ENCODE data around the gene C2orf68. TPM values are rescaled to one million over a fixed set of nuclear protein-coding genes. Genes with fewer than 3 reads are reported as not detected.
"Not testable (repeated sequence)": the region's sequence is repeated elsewhere in the genome, so short reads cannot be mapped to it uniquely, and the experiment has no call there.

Gene C2orf68
- total RNA-seq, 2 experiments from 2014 or later = 36.3 to 39.1 TPM

DNA sequence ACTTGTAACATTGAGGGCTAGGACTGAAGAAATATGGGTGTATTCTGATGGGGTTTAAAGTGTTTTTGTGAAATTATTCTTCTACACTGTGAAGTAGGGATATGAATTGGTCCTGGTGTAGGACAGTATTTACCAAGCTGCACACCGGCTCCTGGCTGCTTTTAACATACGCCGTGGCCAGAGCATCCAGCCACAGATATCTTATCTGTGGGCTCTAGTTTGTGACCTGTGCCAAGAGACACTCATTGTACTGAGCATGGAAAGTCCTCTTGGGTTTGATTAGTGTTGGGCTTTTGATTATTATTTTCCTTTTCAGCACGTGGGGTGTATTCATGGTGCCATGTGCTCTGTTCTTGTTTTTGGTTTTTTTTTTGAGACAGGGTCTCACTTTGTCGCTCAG is 12.1 kb upstream of the C2orf68 start:
- Mint-ChIP-seq H3K27me3 (no peaks in the 10 kb centered on the region), H3K27ac (no peak overlapping the region), H3K4me1 (ENCODE audit: low read depth) (peaks cover 12% of the 10 kb centered on the region), H3K4me3 (no peak overlapping the region), H3K9me3 (no peaks in the 10 kb centered on the region), H3K36me3 (peaks cover 53% of the 10 kb centered on the region)
- no peak for DNase-seq
- intact Hi-C loops (cut with micrococcal nuclease) = no loop called here
- ChIA-PET CTCF (interaction anchor here (1.3 kb wide), 1 partner anchor 13 kb away, joined by 8 read pairs; no protein-coding TSS in a partner anchor), POLR2A (no interaction called here)

DNA sequence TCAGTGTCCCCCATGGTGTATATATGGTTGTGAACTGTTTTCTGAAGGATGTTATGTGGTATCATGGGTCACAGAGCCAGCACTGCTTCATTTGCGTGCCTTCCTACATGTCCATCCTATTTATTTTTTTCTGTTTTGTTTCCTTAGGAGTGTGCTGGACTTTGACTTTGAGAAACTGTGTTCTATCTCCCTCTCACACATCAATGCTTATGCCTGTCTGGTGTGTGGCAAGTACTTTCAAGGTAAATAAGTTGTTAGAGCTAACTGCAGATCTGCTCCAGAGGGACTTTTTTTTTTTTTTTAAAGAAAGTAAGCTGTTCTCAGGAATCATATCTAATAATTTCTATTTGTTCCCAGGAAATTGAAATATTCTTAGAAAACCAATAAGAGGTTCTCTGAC is 9.5 kb upstream of the C2orf68 start:
- no peak overlapping the region for H3K4me3 Mint-ChIP-seq

DNA sequence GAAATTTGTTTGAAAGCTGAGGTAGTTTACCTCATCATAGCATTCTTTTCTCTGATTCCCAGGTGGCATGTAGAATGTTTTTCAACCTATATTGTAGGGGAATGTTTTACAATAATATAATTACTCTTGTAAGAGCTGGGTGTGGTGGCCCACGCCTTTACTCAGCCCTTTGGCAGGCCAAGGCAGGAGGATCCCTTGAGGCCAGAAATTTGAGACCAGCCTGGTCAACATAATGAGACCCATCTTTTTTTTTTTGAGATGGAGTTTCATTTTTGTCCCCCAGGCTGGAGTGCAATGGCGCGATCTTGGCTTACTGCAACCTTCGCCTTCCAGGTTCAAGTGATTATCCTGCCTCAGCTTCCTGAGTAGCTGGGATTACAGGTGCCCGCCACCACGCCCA is 7.8 kb upstream of the C2orf68 start:
- Mint-ChIP-seq H3K9me3 (no peaks in the 10 kb centered on the region), H3K36me3 (peaks cover 31% of the 10 kb centered on the region), H3K4me3 (no peak overlapping the region), H3K4me1 (ENCODE audit: low read depth) (peaks cover 23% of the 10 kb centered on the region), H3K27me3 (no peaks in the 10 kb centered on the region), H3K27ac (no peak overlapping the region)
- POLR2A ChIA-PET = no interaction called here
- no peak for DNase-seq
- CTCF ChIA-PET = interaction anchor here (0.7 to 10.4 kb wide), 2 partner anchors 17 to 487 kb away, joined by 4 to 82 read pairs; partner anchors contain the start of gene PTCD3
- intact Hi-C loops (cut with micrococcal nuclease) = loop anchor here (10.0 kb wide), 1 partner anchor 825 kb away; the partner anchor contains the start of gene KDM3A

More for the DNA sequence above, 9.5 kb upstream of the C2orf68 start:
- peaks cover 42% of the 10 kb centered on the region for H3K36me3 Mint-ChIP-seq
- peaks cover 19% of the 10 kb centered on the region for H3K4me1 Mint-ChIP-seq (ENCODE audit: low read depth)
- CTCF ChIA-PET = interaction anchor here (1.2 to 10.4 kb wide), 3 partner anchors 15 to 43 kb away, joined by 3 to 82 read pairs (median 4); no protein-coding TSS in a partner anchor
- no peak overlapping the region for H3K27ac Mint-ChIP-seq
- H3K27me3 Mint-ChIP-seq = no peaks in the 10 kb centered on the region
- H3K9me3 Mint-ChIP-seq = no peaks in the 10 kb centered on the region
- intact Hi-C loops (cut with micrococcal nuclease) = no loop called here
- POLR2A ChIA-PET = interaction anchor here (0.7 kb wide), 1 partner anchor 22 kb away, joined by 3 read pairs; no protein-coding TSS in a partner anchor
- DNase-seq = no peak

DNA sequence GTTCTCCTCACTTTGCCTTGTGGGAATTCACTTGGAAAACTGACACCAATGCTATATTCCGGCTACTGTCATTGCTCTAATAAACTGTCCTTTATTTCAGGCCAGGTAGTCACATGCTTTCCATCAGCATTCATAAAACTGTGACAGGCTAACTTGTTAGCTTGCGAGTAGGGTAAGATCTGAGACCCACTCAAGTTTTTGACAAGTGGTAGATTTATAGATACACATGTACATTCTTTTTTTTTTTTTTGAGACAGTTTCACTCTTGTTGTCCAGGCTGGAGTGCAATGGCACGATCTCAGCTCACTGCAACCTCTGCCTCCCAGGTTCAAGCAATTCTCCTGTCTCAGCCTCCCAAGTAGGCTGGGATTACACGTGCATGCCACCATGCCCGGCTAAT is 5.9 kb upstream of the C2orf68 start:
- Mint-ChIP-seq H3K4me1 (ENCODE audit: low read depth) (peaks cover 26% of the 10 kb centered on the region), H3K4me3 (peak overlapping the region; percentile 96), H3K36me3 (peaks cover 16% of the 10 kb centered on the region), H3K27ac (peak overlapping the region; percentile 23)
- H3K27me3 Mint-ChIP-seq, POLR2A ChIA-PET, DNase-seq, H3K9me3 Mint-ChIP-seq: not testable (repeated sequence)
- CTCF ChIA-PET = interaction anchor here (10.4 kb wide), 1 partner anchor 19 kb away, joined by 82 read pairs; no protein-coding TSS in a partner anchor
- intact Hi-C loops (cut with micrococcal nuclease) = loop anchor here (2.0 to 10.0 kb wide), 3 partner anchors 15 to 827 kb away; partner anchors contain the start of genes KDM3A and TMEM150A

DNA sequence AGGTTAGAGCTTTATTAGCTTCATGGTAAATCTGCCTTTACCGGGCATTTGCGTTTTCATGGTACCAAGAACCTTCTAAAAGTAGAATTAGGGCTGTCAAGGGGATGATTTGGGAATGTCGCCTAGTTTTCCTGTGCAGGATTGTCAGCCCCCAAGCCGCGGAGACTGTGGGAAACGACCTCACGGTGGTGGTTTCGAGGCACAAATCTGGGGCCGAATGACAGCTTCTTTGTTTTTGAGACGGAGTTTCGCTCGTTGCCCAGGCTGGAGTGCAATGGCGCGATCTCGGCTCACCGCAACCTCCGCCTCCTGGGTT is 3.5 kb upstream of the C2orf68 start:
- H3K9me3 Mint-ChIP-seq = no peaks in the 10 kb centered on the region
- POLR2A ChIA-PET = interaction anchor here (0.9 to 1.4 kb wide), 5 partner anchors 11 to 261 kb away, joined by 3 to 6 read pairs (median 4); partner anchors contain the start of genes ELMOD3 and RETSAT

DNA sequence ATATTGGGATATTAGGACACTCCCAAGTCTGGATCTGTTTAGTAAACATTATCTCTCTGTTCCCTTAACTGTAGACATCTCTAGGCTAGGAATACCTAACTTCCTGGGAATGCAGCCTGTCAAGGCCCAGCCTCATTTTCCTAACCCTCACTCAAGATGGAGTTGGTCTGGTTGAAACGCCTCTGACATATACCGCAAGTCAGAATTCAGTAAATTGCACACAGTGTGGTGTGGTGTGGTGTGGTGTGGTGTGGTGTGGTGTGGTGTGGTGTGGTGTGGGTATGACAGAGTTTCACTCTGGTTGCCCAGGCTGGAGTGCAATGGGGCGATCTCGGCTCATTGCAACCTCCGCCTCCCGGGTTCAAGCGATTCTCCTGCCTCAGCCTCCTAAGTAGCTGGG is 2.9 kb upstream of the C2orf68 start:
- peaks cover 14% of the 10 kb centered on the region for H3K36me3 Mint-ChIP-seq
- peaks cover 34% of the 10 kb centered on the region for H3K4me1 Mint-ChIP-seq (ENCODE audit: low read depth)
- intact Hi-C loops (cut with micrococcal nuclease) = loop anchor here (10.0 kb wide), 1 partner anchor 830 kb away; the partner anchor contains the start of gene KDM3A
- POLR2A ChIA-PET = interaction anchor here (1.0 kb wide), 1 partner anchor 76 kb away, joined by 3 read pairs; the partner anchor contains the start of gene MAT2A
- H3K27ac Mint-ChIP-seq, H3K4me3 Mint-ChIP-seq, H3K9me3 Mint-ChIP-seq, H3K27me3 Mint-ChIP-seq, DNase-seq: not testable (repeated sequence)
- CTCF ChIA-PET = interaction anchor here (10.4 kb wide), 1 partner anchor 22 kb away, joined by 82 read pairs; no protein-coding TSS in a partner anchor

More for the DNA sequence above, 3.5 kb upstream of the C2orf68 start:
- intact Hi-C loops (cut with micrococcal nuclease) = loop anchor here (10.0 kb wide), 1 partner anchor 829 kb away; the partner anchor contains the start of gene KDM3A
- no peak for DNase-seq
- peak overlapping the region; percentile 92 for H3K27ac Mint-ChIP-seq
- H3K4me3 Mint-ChIP-seq = peak overlapping the region; percentile 96
- CTCF ChIA-PET = interaction anchor here (1.0 to 10.4 kb wide), 2 partner anchors 13 to 21 kb away, joined by 3 to 82 read pairs; no protein-coding TSS in a partner anchor
- H3K27me3 Mint-ChIP-seq = no peaks in the 10 kb centered on the region
- peaks cover 30% of the 10 kb centered on the region for H3K4me1 Mint-ChIP-seq (ENCODE audit: low read depth)
- peaks cover 11% of the 10 kb centered on the region for H3K36me3 Mint-ChIP-seq

DNA sequence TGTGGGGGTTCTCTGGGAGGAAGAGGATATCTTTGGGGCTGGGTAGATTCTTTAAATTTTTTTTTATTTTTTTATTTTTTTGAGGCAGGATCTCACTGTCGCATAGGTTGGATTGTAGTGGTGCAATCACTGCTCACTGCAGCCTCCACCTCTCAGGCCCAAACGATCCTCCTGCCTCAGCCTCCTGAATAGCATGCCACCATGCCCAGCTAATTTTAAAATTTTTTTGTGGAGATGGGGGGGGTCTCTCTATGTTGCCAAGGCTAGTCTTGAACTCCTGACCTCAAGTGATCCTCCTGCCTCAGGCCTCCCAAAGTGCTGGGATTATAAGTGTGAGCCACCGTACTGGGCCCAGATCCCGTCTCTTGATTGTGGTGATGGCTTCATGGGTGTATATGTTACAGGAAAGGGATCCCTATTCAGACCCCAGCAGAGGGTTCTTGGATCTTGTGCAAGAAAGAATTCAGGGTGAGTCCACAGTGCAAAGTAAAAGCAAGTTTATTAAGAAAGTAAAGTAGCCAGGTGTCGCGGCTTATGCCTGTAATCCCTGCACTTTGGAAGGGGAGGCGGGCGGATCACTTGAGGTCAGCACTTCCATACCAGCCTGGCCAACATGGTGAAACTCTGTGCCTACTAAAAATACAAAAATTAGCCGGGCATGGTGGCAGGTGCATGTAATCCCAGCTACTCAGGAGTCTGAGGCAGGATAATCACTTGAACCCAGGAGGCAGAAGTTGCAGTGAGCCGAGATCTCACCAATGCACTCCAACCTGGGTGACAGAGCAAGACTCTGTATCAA is 2.0 kb upstream of the C2orf68 start:
- H3K27me3 Mint-ChIP-seq = no peaks in the 10 kb centered on the region
- H3K9me3 Mint-ChIP-seq = no peaks in the 10 kb centered on the region
- peak overlapping the region; percentile 40 for H3K4me3 Mint-ChIP-seq
- intact Hi-C loops (cut with micrococcal nuclease) = loop anchor here (2.0 to 10.0 kb wide), 2 partner anchors 29 to 831 kb away; partner anchors contain the start of genes KDM3A and VAMP5
- peaks cover 12% of the 10 kb centered on the region for H3K36me3 Mint-ChIP-seq
- ChIA-PET CTCF (interaction anchor here (1.0 to 10.4 kb wide), 2 partner anchors 23 to 62 kb away, joined by 3 to 82 read pairs; no protein-coding TSS in a partner anchor), POLR2A (interaction anchor here (1.0 to 1.2 kb wide), 2 partner anchors 53 to 75 kb away, joined by 3 to 4 read pairs; partner anchors contain the start of gene MAT2A)
- no peak for DNase-seq
- peak overlapping the region; percentile 38 for H3K27ac Mint-ChIP-seq
- peaks cover 36% of the 10 kb centered on the region for H3K4me1 Mint-ChIP-seq (ENCODE audit: low read depth)

DNA sequence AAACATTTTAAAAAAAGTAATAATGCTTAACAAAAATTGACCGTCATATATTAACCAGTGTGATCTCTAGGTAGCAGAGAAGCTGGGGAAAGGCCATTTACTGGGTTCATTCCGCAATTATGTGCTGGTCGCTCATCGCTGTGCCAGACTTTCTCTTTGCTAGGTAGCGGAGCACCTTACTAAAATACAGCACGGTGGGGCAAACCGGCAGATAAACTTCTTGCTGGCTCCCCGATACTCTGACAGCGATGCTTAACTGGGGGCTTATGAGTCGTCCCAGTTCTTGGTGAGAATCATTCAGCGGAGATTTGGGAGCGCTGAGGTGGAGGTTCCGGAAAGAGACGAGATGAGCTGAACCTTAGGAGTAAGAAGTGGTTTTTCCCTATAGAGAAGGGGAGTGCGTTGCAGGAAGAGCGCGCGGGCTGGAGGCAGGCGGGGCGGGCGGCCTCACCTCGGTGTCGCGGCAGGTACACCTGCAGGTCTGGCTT is 605 bp downstream of the C2orf68 start:
- Mint-ChIP-seq H3K4me1 (ENCODE audit: low read depth) (peaks cover 26% of the 10 kb centered on the region), H3K36me3 (peaks cover 20% of the 10 kb centered on the region), H3K27ac (peak overlapping the region; percentile 88), H3K27me3 (no peaks in the 10 kb centered on the region), H3K4me3 (peak overlapping the region; percentile 95), H3K9me3 (no peaks in the 10 kb centered on the region)
- intact Hi-C loops (cut with micrococcal nuclease) = loop anchor here (10.0 kb wide), 1 partner anchor 834 kb away; the partner anchor contains the start of gene KDM3A
- ChIA-PET POLR2A (interaction anchor here (0.6 to 2.9 kb wide), 10 partner anchors 8 to 192 kb away, joined by 3 to 12 read pairs (median 4); partner anchors contain the start of genes MAT2A, RNF181 and TMEM150A), CTCF (interaction anchor here (0.9 to 1.7 kb wide), 3 partner anchors 9 to 59 kb away, joined by 5 to 9 read pairs (median 6); partner anchors contain the start of gene TMEM150A)
- no peak for DNase-seq

DNA sequence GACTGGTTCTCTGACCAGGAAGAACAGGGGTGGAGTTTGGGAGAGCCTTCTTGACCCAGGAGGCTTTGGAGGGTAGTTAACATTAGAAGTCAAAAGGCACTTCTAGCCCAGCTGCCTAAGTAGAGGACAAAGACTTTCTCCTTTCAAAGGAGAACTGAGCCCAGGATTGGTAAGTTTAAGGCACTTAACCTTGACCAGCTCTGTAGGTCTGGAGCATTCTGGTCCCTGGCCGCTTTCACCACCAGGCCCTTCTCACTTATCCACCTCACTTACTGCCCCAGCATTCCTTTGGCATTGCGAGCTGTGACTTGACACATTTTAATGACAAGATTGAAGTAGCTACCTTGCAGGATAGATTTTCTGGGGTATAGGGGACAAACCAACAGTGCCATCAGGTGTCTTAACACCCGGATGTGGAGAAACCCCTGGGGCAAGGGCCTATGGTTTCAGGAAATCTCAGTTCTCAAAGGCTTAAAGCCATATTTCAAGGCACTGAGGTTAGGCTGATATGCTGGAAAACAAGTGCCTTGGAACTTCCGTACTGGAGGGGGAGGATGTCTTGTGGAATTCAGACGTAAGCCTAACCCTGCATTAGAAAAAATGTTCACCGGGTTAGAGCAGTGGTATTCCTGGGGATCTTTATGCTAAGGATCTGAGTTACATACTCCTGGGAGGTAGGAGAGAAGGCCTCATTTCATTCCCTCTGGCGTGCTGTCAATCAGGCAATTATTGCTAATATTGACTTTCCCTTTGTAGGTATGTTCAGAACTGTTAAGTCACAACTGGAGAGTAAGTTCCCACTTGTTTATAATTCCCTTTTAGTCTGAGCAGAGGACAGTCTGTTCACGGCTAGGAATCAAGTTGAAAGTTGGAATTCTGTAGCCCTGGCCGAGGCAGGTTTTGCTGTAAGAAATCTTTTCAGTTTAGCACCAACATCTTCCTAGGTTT is 4.3 kb downstream of the C2orf68 start:
- Mint-ChIP-seq H3K9me3 (no peaks in the 10 kb centered on the region), H3K27me3 (no peaks in the 10 kb centered on the region), H3K4me3 (no peak overlapping the region), H3K27ac (no peak overlapping the region), H3K36me3 (peaks cover 16% of the 10 kb centered on the region), H3K4me1 (ENCODE audit: low read depth) (peaks cover 35% of the 10 kb centered on the region)
- ChIA-PET POLR2A (interaction anchor here (0.7 kb wide), 1 partner anchor 101 kb away, joined by 3 read pairs; no protein-coding TSS in a partner anchor), CTCF (interaction anchor here (1.8 kb wide), 1 partner anchor 12 kb away, joined by 5 read pairs; the partner anchor contains the start of gene RNF181)
- DNase-seq = no peak
- intact Hi-C loops (cut with micrococcal nuclease) = no loop called here

DNA sequence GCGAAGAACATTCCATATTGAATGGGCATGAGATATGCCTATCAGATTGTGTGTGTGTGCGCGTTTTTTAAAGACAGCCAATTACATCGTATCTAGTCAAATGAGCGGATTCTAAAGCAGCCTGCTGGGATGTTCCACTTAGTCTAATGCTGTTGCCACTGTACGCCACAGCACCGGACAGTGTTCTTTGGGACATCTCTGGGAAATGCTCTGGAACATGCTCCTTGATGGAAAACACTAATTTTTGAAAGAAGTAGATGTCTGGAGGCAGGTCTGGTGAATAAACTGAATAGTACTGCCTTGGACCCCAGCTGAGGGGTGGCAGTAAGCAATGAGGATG is 5.8 kb downstream of the C2orf68 start:
- POLR2A ChIA-PET = interaction anchor here (2.7 kb wide), 1 partner anchor 11 kb away, joined by 14 read pairs; the partner anchor contains the start of gene RNF181
- intact Hi-C loops (cut with micrococcal nuclease) = no loop called here
- Mint-ChIP-seq H3K9me3 (no peaks in the 10 kb centered on the region), H3K27ac (no peak overlapping the region), H3K36me3 (peaks cover 16% of the 10 kb centered on the region), H3K4me3 (no peak overlapping the region), H3K4me1 (ENCODE audit: low read depth) (peaks cover 41% of the 10 kb centered on the region), H3K27me3 (no peaks in the 10 kb centered on the region)
- CTCF ChIA-PET = interaction anchor here (0.7 to 1.8 kb wide), 2 partner anchors 11 to 31 kb away, joined by 3 to 5 read pairs; partner anchors contain the start of gene RNF181
- DNase-seq = no peak

Data from activated CD4-positive, alpha-beta memory T cell treated with anti-CD3 and anti-CD28 coated beads for 36 hours (primary cell).